Smooth muscle cell (in vitro differentiated cells): ENCODE data around the gene TMPRSS3. TPM values are rescaled to one million over a fixed set of nuclear protein-coding genes. Genes with fewer than 3 reads are reported as not detected.

Source experiments
- DNase-seq: peaks from one replicate; lab custom pipeline; 2025; ENCODE audit not compliant: unreplicated experiment; lab: John Stamatoyannopoulos, UW
- H2AFZ ChIP-seq: fragments of 200-600 bp; sonication (generic); 2 replicates; pipeline ENCODE4 v1.6.0; 2016; ENCODE audit warnings: antibody characterized with exemption, low read depth, mild to moderate bottlenecking
- H3F3A ChIP-seq: fragments of 200-600 bp; sonication (generic); 2 replicates; pipeline ENCODE4 v1.6.0; 2017; ENCODE audit warnings: antibody characterized with exemption, low read depth
- H3K27ac ChIP-seq: fragments of 200-600 bp; sonication (generic); 2 replicates; pipeline ENCODE4 v1.5.1; 2016; ENCODE audit warnings: low read depth, mild to moderate bottlenecking
- H3K27me3 ChIP-seq: fragments of 200-600 bp; sonication (generic); 2 replicates; pipeline ENCODE4 v1.6.1; 2016; ENCODE audit warnings: low read depth, mild to moderate bottlenecking
- H3K36me3 ChIP-seq: fragments of 200-600 bp; sonication (generic); 2 replicates; pipeline ENCODE4 v1.5.1; 2016; ENCODE audit warnings: low read depth
- H3K4me1 ChIP-seq: fragments of 200-600 bp; sonication (generic); 2 replicates; pipeline ENCODE4 v1.5.1; 2016; ENCODE audit warnings: low read depth
- H3K4me2 ChIP-seq: fragments of 200-600 bp; sonication (generic); 2 replicates; pipeline ENCODE4 v1.6.0; 2016; ENCODE audit warnings: mild to moderate bottlenecking
- H3K4me3 ChIP-seq: fragments of 200-600 bp; sonication (generic); 2 replicates; pipeline ENCODE4 v1.5.1; 2016; ENCODE audit warnings: mild to moderate bottlenecking
- H3K79me2 ChIP-seq: fragments of 200-600 bp; sonication (generic); 2 replicates; pipeline ENCODE4 v1.6.0; 2016; ENCODE audit warnings: low read depth, mild to moderate bottlenecking
- H3K9ac ChIP-seq: fragments of 200-600 bp; sonication (generic); 2 replicates; pipeline ENCODE4 v1.6.0; 2016; ENCODE audit warnings: low read depth
- H3K9me3 ChIP-seq: fragments of 200-600 bp; sonication (generic); replicated peaks from 2 replicates; pipeline ENCODE4 v1.5.1; 2016; ENCODE audit warnings: low read depth
- H4K20me1 ChIP-seq: fragments of 200-600 bp; sonication (generic); 2 replicates; pipeline ENCODE4 v1.6.0; 2016; ENCODE audit warnings: low read depth
- CTCF ChIP-seq: fragments of 200-600 bp; sonication (generic); IDR thresholded peaks from 2 replicates; pipeline ENCODE4 v1.5.1; 2017; ENCODE audit warnings: borderline replicate concordance, mild to moderate bottlenecking, antibody characterized with exemption; ENCODE audit not compliant: insufficient read depth, poor library complexity, severe bottlenecking
- WGBS: methylation state at CpG from one replicate; pipeline ENCODE4 v1.1.7; 2016; ENCODE audit warnings: low lambda C conversion rate; 5-methylcytosine and 5-hydroxymethylcytosine counted together
- polyA plus RNA-seq: library from polyadenylated mRNA; unstranded; fragments of >200 nt; fragmentation: Nextera tagmentation; extraction: Ambion mirVana; gene quantifications from 2 replicates; pipeline ENCODE4 v1.2.1, GENCODE V29; 2016
- total RNA-seq: library from RNA; depleted of rRNA; stranded (reverse); fragments of >200 nt; gene quantifications from 2 replicates; pipeline ENCODE4 v1.2.3, GENCODE V29; 2014

The TMPRSS3 gene
- total RNA-seq: 0.09 TPM in 1 of 2 replicates, not detected in the other
- not detected in 2 replicates for polyA plus RNA-seq

GRCh38 chr21:42395905-42396651, at the start of gene TMPRSS3:
TSS of gene TMPRSS3 (minus strand) at chr21:42396052. CDS start at chr21:42395417, 635 bp downstream.
- WGBS: 81% methylated on average over 17 of the region's 17 CpGs
- H3K9ac ChIP-seq: no peak within 1 kb of the TSS
- no peaks in the 10 kb centered on the region for H3K79me2 ChIP-seq
- H2AFZ ChIP-seq: no peak within 1 kb of the TSS
- no peak within 1 kb of the TSS for H3K27ac ChIP-seq
- H3K4me1 ChIP-seq: no peaks in the 10 kb centered on the region
- no peaks in the 10 kb centered on the region for H3K36me3 ChIP-seq
- no peak for DNase-seq
- H3F3A ChIP-seq: no peaks in the 10 kb centered on the region
- no peaks in the 10 kb centered on the region for H4K20me1 ChIP-seq
- TF ChIP-seq CTCF: no peak
- H3K4me2 ChIP-seq: no peak within 1 kb of the TSS
- no peaks in the 10 kb centered on the region for H3K9me3 ChIP-seq
- no peaks in the 10 kb centered on the region for H3K27me3 ChIP-seq
- no peak within 1 kb of the TSS for H3K4me3 ChIP-seq

DNA sequence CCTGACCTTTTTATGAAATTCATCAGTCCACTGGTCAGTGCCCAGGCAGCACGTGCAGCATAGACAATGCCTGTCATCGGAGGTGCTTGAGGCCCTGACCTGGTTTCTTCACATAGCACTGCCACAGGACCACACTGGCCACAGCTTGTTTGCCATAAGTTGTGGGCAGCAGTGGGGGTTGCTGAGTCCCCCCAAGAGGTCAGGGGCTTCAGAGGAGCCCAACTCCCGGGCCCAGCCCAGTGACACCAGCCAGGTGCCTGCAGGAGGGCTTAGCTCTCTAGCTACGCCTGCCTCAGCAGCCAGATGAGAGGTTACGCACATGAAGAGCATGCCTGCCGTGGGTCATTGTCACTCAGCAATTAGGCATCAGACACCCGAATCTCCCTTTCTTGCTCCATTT, 49.5 kb upstream of the TMPRSS3 start:
- no peaks in the 10 kb centered on the region for H3K36me3 ChIP-seq
- H3K9ac ChIP-seq: no peak overlapping the region

DNA sequence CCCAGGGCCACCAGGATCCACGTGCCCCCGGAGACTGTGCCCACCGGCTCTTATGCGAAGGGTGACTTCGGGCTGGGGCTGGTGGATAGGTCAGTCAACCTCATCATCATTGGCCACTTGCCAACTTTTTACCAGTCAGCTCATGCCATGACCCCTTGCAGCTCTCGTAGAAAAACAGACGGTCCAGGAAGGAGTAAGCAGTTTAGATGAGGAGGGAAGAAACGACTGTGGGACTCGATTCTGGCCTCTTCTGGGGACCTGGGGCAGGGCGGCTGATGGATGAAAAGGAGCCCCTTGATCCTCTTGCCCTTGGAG, 48.9 kb upstream of the TMPRSS3 start:
- Histone ChIP-seq H3K9me3 (no peaks in the 10 kb centered on the region), H3K79me2 (no peaks in the 10 kb centered on the region), H3K27ac (no peak overlapping the region), H2AFZ (no peak overlapping the region), H4K20me1 (no peaks in the 10 kb centered on the region), H3K36me3 (no peaks in the 10 kb centered on the region), H3K9ac (no peak overlapping the region), H3K27me3 (peaks cover 7% of the 10 kb centered on the region), H3K4me2 (no peak overlapping the region), H3K4me3 (no peak overlapping the region), H3F3A (no peaks in the 10 kb centered on the region), H3K4me1 (no peaks in the 10 kb centered on the region)
- no peak for DNase-seq
- TF ChIP-seq CTCF: no peak
- 86% methylated on average over 10 of the region's 10 CpGs for whole genome bisulfite sequencing

More for the DNA sequence above, 49.5 kb upstream of the TMPRSS3 start:
- Histone ChIP-seq H3K9me3 (no peaks in the 10 kb centered on the region), H3K4me3 (no peak overlapping the region), H3K27me3 (peaks cover 7% of the 10 kb centered on the region), H3K79me2 (no peaks in the 10 kb centered on the region), H2AFZ (no peak overlapping the region), H3K27ac (no peak overlapping the region), H3K4me2 (no peak overlapping the region), H3F3A (no peaks in the 10 kb centered on the region), H3K4me1 (no peaks in the 10 kb centered on the region), H4K20me1 (no peaks in the 10 kb centered on the region)
- no peak for TF ChIP-seq CTCF
- WGBS: 84% methylated on average over 7 of the region's 7 CpGs
- no peak for DNase-seq
